Testis (tissue), 3 donors: ENCODE results near the gene TMED10. TPM values are rescaled to one million over a fixed set of nuclear protein-coding genes. Genes with fewer than 3 reads are reported as not detected.
A peak's percentile ranks its signal among the peaks of the same experiment; 100 is the strongest.
"Not testable (repeated sequence)": the region's sequence is repeated elsewhere in the genome, so short reads cannot be mapped to it uniquely, and the experiment has no call there.

Source experiments
- DNase-seq: peaks from one replicate; pipeline ENCODE4 v3.0.0-alpha.2; 2019
- H3K27ac ChIP-seq, 2 donors: fragments of 200-600 bp; sonication (generic); one replicate each; pipeline ENCODE4 v1.5.1; 2019
- H3K27me3 ChIP-seq: fragments of 200-600 bp; sonication (generic); one replicate; pipeline ENCODE4 v1.5.1; 2019
- H3K36me3 ChIP-seq: fragments of 200-600 bp; sonication (generic); one replicate; pipeline ENCODE4 v1.5.1; 2017; ENCODE audit warnings: low read depth; ENCODE audit errors: missing control alignments
- H3K4me1 ChIP-seq: fragments of 200-600 bp; sonication (generic); one replicate; pipeline ENCODE4 v1.5.1; 2019
- H3K4me3 ChIP-seq, 2 donors: fragments of 200-600 bp; sonication (generic); one replicate each; pipeline ENCODE4 v1.5.1; 2017 to 2019
- H3K9me3 ChIP-seq: fragments of 200-600 bp; sonication (generic); one replicate; pipeline ENCODE4 v1.5.1; 2017
- POLR2A ChIP-seq: fragments of 450-650 bp; IDR thresholded peaks from one replicate; pipeline ENCODE4 v1.6.1; 2017; ENCODE audit warnings: antibody characterized with exemption, mild to moderate bottlenecking, moderate library complexity
- WGBS, 2 donors: methylation state at CpG; one replicate each; pipeline ENCODE4 v1.1.5; 2018; 5-methylcytosine and 5-hydroxymethylcytosine counted together
- intact Hi-C: fragments of 100-400 bp; cut with DNase I; formaldehyde crosslinking; loops from one replicate; pipeline ENCODE4 v1.15.1; 2023; ENCODE audit warnings: low total_unique reads
- polyA plus RNA-seq: library from polyadenylated mRNA; stranded (reverse); fragments of 350-450 nt; fragmentation: Illumina TruSeq; extraction: RNeasy Lipid Tissue Mini Kit (QIAGEN cat#74804); gene quantifications from one replicate; pipeline ENCODE4 v1.2.3, GENCODE V29; 2014; ENCODE audit warnings: low read depth, low replicate concordance; ENCODE audit not compliant: insufficient read depth
- total RNA-seq, 2 donors: library from RNA; depleted of rRNA; stranded (reverse); fragments of >200 nt; gene quantifications; one replicate each; pipeline ENCODE4 v1.2.3, GENCODE V29; 2016
- TF ChIP-seq, protein P1 (sequence below), 3 experiments: fragments of 450-650 bp in 2 of 3; fragments of 200-600 bp in 1 of 3; sonication (generic) in 1 of 3; IDR thresholded peaks; one replicate each; pipeline ENCODE4 v1.5.1; 2016 to 2019; ENCODE audit warnings: antibody characterized with exemption in 3 of 3, mild to moderate bottlenecking in 2 of 3, moderate library complexity in 1 of 3

Gene TMED10
- total and polyA plus RNA-seq, 3 donors from 2014 or later, result 255 to 417 (median 334) TPM

DNA sequence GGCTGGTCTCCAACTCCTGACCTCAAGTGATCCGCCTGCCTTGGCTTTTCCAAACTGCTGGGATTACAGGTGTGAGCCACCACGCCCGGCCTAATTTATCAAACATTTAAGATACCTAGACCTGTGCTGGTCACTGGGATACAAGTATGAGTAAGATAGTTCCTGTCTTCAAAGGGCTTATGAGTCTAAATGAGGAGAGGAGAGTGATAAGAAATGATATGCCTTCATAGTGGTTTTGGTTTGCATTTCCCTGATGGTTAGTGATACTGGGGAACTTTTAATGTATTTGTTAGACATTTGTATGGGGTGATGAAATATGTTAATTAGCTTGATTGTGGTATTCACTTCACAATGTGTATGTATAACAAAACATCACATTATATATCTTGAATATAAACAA lies 21.2 kb downstream of the TMED10 start:
- intact Hi-C loops, result no loop called here
- Histone ChIP-seq H3K4me1 (peaks cover 7% of the 10 kb centered on the region), H3K4me3 (no peak overlapping the region), H3K9me3 (no peaks in the 10 kb centered on the region), H3K36me3 (no peaks in the 10 kb centered on the region), H3K27ac (no peak overlapping the region), H3K27me3 (no peaks in the 10 kb centered on the region)
- WGBS, 2 donors, result 95 to 96% methylated on average over 3 of the region's 3 CpGs
- no peak for DNase-seq
- TF ChIP-seq, protein P1, sequence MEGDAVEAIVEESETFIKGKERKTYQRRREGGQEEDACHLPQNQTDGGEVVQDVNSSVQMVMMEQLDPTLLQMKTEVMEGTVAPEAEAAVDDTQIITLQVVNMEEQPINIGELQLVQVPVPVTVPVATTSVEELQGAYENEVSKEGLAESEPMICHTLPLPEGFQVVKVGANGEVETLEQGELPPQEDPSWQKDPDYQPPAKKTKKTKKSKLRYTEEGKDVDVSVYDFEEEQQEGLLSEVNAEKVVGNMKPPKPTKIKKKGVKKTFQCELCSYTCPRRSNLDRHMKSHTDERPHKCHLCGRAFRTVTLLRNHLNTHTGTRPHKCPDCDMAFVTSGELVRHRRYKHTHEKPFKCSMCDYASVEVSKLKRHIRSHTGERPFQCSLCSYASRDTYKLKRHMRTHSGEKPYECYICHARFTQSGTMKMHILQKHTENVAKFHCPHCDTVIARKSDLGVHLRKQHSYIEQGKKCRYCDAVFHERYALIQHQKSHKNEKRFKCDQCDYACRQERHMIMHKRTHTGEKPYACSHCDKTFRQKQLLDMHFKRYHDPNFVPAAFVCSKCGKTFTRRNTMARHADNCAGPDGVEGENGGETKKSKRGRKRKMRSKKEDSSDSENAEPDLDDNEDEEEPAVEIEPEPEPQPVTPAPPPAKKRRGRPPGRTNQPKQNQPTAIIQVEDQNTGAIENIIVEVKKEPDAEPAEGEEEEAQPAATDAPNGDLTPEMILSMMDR (IDR thresholded peaks at IDR 0.05), result no peak
- TF ChIP-seq POLR2A, result no peak

DNA sequence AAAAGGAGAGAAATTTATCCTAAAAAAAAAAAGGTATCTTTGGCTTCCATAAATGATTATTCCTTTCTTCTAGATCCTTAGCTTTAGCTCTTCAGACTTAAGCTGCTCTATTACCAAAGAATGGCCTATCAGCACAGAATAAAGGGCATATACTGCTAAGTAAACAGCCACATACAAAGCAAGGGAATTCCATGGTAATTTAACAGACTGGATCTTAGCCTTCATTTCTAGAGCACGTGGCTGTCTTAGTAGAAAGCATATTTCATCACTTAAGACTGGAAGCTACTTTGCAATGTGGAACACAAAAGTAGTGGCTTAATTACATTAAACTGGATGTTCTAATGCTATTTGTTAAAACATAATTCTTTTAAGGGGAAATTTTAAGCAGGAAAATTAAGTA lies 23.1 kb downstream of the TMED10 start:
- Histone ChIP-seq H3K4me1 (peaks cover 22% of the 10 kb centered on the region), H3K27ac (no peak overlapping the region), H3K27me3 (no peaks in the 10 kb centered on the region), H3K4me3 (no peak overlapping the region), H3K36me3 (no peaks in the 10 kb centered on the region), H3K9me3 (no peaks in the 10 kb centered on the region)
- TF ChIP-seq, protein P1 (IDR thresholded peaks at IDR 0.05), result no peak
- TF ChIP-seq POLR2A, result no peak
- intact Hi-C loops, result no loop called here
- no peak for DNase-seq
- 77% methylated on average over 1 of the region's 1 CpG for WGBS, 2 donors

DNA sequence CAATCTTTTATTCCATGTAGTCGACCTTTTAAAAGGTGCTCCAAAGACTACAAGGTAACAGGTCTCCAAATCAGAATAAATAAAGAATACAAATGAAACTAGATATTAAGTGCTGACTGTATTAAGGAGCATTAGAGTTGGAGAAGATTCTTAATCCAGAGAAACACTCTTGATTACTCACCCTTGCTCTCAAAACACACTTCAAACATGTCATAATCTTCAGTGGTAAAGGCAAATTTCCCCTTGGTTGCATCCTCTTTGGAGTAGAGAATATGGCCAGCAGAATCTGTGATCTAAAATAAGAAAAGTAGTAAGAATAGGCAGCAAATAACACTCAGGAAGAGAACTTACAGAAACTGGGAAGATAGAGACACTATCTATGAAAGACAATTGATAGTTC lies 24.6 kb downstream of the TMED10 start:
- 88 to 96% methylated on average over 1 of the region's 1 CpG for WGBS, 2 donors
- Histone ChIP-seq H3K4me1 (peaks cover 37% of the 10 kb centered on the region), H3K9me3 (no peaks in the 10 kb centered on the region), H3K4me3 (no peak overlapping the region), H3K27me3 (no peaks in the 10 kb centered on the region), H3K36me3 (no peaks in the 10 kb centered on the region), H3K27ac (peak overlapping the region in 1 of 2 donors; percentile 2)
- intact Hi-C loops, result no loop called here
- no peak for TF ChIP-seq POLR2A
- TF ChIP-seq, protein P1 (IDR thresholded peaks at IDR 0.05), result no peak
- no peak for DNase-seq

DNA sequence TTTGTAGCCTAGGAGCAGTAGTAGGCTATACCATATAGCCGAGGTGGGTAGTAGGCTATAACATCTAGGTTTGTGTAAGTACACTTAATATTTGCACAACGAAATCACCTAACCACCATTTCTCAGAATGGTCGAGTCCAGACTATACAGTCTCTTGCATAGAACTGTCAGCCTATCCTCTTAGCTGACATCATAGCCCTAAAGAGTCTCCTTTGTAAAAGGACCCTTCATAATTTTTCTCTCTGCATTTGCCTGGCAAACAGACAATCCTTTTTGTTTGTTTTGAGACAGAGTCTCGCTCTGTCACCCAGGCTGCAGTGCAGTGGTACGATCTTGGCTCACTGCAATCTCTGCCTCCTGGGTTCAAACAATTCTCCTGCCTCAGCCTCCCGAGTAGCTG lies 25.8 kb downstream of the TMED10 start:
- H3K9me3 ChIP-seq, DNase-seq, H3K36me3 ChIP-seq, H3K4me3 ChIP-seq, H3K27me3 ChIP-seq, intact Hi-C loops: not testable (repeated sequence)
- peak overlapping the region in 1 of 2 donors; percentile 95 for H3K27ac ChIP-seq
- peaks cover 49% of the 10 kb centered on the region for H3K4me1 ChIP-seq
- WGBS, 2 donors, result 87 to 89% methylated on average over 6 of the region's 6 CpGs

DNA sequence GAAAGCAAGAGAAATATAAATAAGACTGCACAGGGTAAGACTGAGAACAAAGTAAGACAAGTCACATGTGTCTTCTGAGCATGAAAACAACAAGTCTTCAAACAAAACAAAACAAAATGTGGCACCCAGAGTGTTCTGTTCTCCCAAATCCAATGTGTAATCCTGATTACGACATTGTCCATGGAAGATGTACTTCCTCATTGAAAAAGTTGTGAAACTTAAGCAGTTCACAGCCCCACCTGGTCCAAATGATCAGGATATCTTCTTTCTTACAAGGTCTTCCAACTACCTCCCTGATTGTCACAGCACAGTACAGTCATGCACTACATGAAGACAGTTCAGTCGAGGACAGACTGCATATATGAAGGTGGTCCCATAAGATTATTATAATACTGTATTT lies 26.3 kb downstream of the TMED10 start:
- H3K4me1 ChIP-seq, result peaks cover 54% of the 10 kb centered on the region
- WGBS, 2 donors, result 51 to 58% methylated on average over 2 of the region's 2 CpGs
- H3K27ac ChIP-seq, result peak overlapping the region; percentile 1 to 95
- DNase-seq, result no peak
- TF ChIP-seq, protein P1 (IDR thresholded peaks at IDR 0.05), result no peak
- TF ChIP-seq POLR2A, result no peak
- no peaks in the 10 kb centered on the region for H3K9me3 ChIP-seq
- no peaks in the 10 kb centered on the region for H3K27me3 ChIP-seq
- no peak overlapping the region for H3K4me3 ChIP-seq
- H3K36me3 ChIP-seq, result no peaks in the 10 kb centered on the region
- intact Hi-C loops, result no loop called here
